CD4-positive, CD25-positive, alpha-beta regulatory T cell (primary cell): ENCODE data around the gene POLQ. TPM values are rescaled to one million over a fixed set of nuclear protein-coding genes. Genes with fewer than 3 reads are reported as not detected.
"Not testable (repeated sequence)": the region's sequence is repeated elsewhere in the genome, so short reads cannot be mapped to it uniquely, and the experiment has no call there.

ENCODE experiments used
- ATAC-seq, 2 donors: fragments of 150-1000 bp; cut with Tn5 transposase; one replicate each; pipeline ENCODE4 v1.10.0; 2021; ENCODE audit warnings: low read depth in 2 of 2, moderate number of reproducible peaks in 2 of 2, moderate library complexity in 1 of 2
- DNase-seq, 3 donors: peaks; one replicate each; pipeline versions ENCODE4 v3.0.0 to v3.0.0-alpha.2; 2012 to 2022; ENCODE audit warnings: mixed read lengths in 1 of 3
- H3K27ac ChIP-seq: one replicate; pipeline ENCODE4 v1.7.0; 2013; ENCODE audit warnings: mild to moderate bottlenecking, low read length; ENCODE audit not compliant: insufficient read depth, poor library complexity, severe bottlenecking
- H3K27me3 ChIP-seq: one replicate; pipeline ENCODE4 v1.7.0; 2013; ENCODE audit warnings: low read length; ENCODE audit not compliant: control insufficient read depth, insufficient read depth
- H3K36me3 ChIP-seq: one replicate; pipeline ENCODE4 v1.7.0; 2013; ENCODE audit warnings: mild to moderate bottlenecking, low read length, moderate library complexity; ENCODE audit not compliant: control insufficient read depth, insufficient read depth
- H3K4me1 ChIP-seq: 2 replicates; pipeline ENCODE4 v1.7.0; 2013; ENCODE audit warnings: mild to moderate bottlenecking, low read length; ENCODE audit not compliant: insufficient read depth, control insufficient read depth, poor library complexity, severe bottlenecking
- H3K4me3 ChIP-seq: one replicate; pipeline ENCODE4 v1.7.0; 2013; ENCODE audit warnings: low read depth, mild to moderate bottlenecking, low read length, moderate library complexity
- H3K9me3 ChIP-seq, 2 experiments: 1 replicate in 1 of 2; 2 replicates in 1 of 2; pipeline ENCODE4 v1.7.0; 2013; ENCODE audit warnings: low read length in 2 of 2, mild to moderate bottlenecking in 1 of 2, moderate library complexity in 1 of 2; ENCODE audit not compliant: control insufficient read depth in 2 of 2
- H3K27ac Mint-ChIP-seq, 3 donors: one replicate each; pipeline ENCODE4 v1.8.0; 2020 to 2022; ENCODE audit warnings: mild to moderate bottlenecking in 3 of 3, mixed read lengths in 3 of 3, moderate library complexity in 2 of 3
- H3K27me3 Mint-ChIP-seq: one replicate; pipeline ENCODE4 v1.8.0; 2022; ENCODE audit warnings: mild to moderate bottlenecking, mixed read lengths
- H3K36me3 Mint-ChIP-seq: one replicate; pipeline ENCODE4 v1.8.0; 2020; ENCODE audit warnings: mixed read lengths
- H3K4me1 Mint-ChIP-seq, 4 donors: one replicate each; pipeline ENCODE4 v1.8.0; 2020 to 2022; ENCODE audit warnings: mixed read lengths in 4 of 4, mild to moderate bottlenecking in 1 of 4
- H3K4me3 Mint-ChIP-seq, 4 donors: one replicate each; pipeline ENCODE4 v1.8.0; 2020 to 2022; ENCODE audit warnings: mild to moderate bottlenecking in 4 of 4, mixed read lengths in 4 of 4, moderate library complexity in 3 of 4
- H3K9me3 Mint-ChIP-seq, 7 donors: one replicate each; pipeline ENCODE4 v1.8.0; 2020 to 2022; ENCODE audit warnings: mixed read lengths in 7 of 7, mild to moderate bottlenecking in 3 of 7, moderate library complexity in 2 of 7
- polyA plus RNA-seq, 4 donors: library from polyadenylated mRNA; unstranded; fragments of 300-500 nt; fragmentation: Illumina TruSeq; gene quantifications; one replicate each; pipeline ENCODE4 v1.2.3, GENCODE V29; 2021
- total RNA-seq: library from RNA; stranded (reverse); gene quantifications from one replicate; pipeline ENCODE4 v1.2.3, GENCODE V29; 2022

POLQ gene
- total and polyA plus RNA-seq, 5 donors from 2014 or later = 0.10 to 0.72 (median 0.36) TPM

DNA sequence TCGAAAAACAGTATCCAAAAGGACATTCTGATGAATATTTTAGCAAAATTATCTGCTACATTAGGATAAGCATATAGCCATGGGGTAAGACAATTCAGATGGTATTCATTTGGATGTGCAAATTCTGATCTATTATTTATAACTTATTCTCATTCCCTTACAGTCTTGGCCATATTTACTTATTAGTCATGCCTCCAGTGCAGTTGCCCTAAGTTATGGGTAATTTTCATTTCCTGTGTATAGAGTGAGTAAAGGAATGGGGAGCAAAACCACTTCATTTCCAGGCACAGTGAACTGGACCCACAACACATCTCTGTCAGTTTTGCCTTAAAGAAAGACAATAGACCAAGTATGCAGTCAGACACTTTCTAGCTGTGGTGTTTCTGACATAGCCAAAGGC, 134.3 kb downstream of the POLQ start:
- Histone ChIP-seq H3K4me3 (no peak overlapping the region), H3K4me1 (no peaks in the 10 kb centered on the region), H3K9me3 (no peaks in the 10 kb centered on the region), H3K27ac (no peak overlapping the region), H3K36me3 (no peaks in the 10 kb centered on the region), H3K27me3 (no peaks in the 10 kb centered on the region)
- no peaks in the 10 kb centered on the region for H3K27me3 Mint-ChIP-seq
- no peaks in the 10 kb centered on the region for H3K4me1 Mint-ChIP-seq
- ATAC-seq (no peak), DNase-seq (no peak)
- H3K36me3 Mint-ChIP-seq = no peaks in the 10 kb centered on the region
- H3K9me3 Mint-ChIP-seq = no peaks in the 10 kb centered on the region
- H3K27ac Mint-ChIP-seq = no peak overlapping the region
- no peak overlapping the region for H3K4me3 Mint-ChIP-seq

DNA sequence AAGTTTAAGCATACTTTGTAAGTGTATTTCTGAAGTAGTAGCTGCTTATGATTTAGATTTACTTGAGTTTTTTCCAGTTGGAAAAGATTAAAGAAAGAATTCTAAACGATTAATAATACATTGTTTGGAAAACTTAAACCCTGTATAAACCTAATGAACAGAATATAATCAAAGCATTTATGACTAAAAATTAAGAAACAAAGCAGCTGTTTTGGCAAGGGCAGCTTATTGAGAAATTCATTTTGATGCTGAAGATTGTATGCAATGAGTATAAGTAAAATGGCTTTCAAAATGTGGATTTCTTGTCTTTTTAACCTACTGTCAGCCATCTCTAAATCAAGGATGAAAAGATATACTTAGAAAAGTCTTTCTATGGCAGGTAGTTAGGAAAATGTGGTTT, 140.2 kb downstream of the POLQ start:
- Histone ChIP-seq H3K36me3 (no peaks in the 10 kb centered on the region), H3K27me3 (peaks cover 1% of the 10 kb centered on the region), H3K27ac (no peak overlapping the region), H3K9me3 (no peaks in the 10 kb centered on the region), H3K4me3 (no peak overlapping the region), H3K4me1 (no peaks in the 10 kb centered on the region)
- H3K27ac Mint-ChIP-seq = no peak overlapping the region
- DNase-seq = no peak
- no peaks in the 10 kb centered on the region for H3K9me3 Mint-ChIP-seq
- no peaks in the 10 kb centered on the region for H3K4me1 Mint-ChIP-seq
- H3K4me3 Mint-ChIP-seq = no peak overlapping the region
- no peak for ATAC-seq
- H3K27me3 Mint-ChIP-seq = peaks cover 8% of the 10 kb centered on the region
- no peaks in the 10 kb centered on the region for H3K36me3 Mint-ChIP-seq

DNA sequence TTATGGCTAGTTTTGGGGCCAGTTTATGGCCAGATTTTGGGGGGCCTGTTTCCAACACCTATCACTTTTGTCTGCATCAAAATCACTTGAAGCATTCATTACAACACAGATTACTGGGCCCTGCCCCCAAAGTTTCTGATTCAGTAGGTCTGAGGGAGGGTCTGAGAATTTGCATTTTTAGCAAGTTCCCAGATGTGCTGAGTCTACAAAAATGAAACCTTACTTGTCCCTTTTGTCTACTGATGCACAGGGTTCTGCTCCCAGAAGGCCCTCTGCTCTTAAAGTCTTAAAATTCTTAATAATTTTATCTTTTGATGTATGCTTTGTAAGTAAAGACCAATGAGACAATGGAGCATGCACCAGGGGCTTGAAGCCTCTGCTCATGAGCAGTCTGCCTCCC, 146.0 kb downstream of the POLQ start:
- no peak for ATAC-seq
- no peaks in the 10 kb centered on the region for H3K36me3 Mint-ChIP-seq
- no peak overlapping the region for H3K4me3 ChIP-seq
- no peak overlapping the region for H3K4me3 Mint-ChIP-seq
- peaks cover 0 to 2% (median 0%) of the 10 kb centered on the region in 7 donors for H3K9me3 Mint-ChIP-seq
- H3K36me3 ChIP-seq = no peaks in the 10 kb centered on the region
- H3K27me3 ChIP-seq = peaks cover 1% of the 10 kb centered on the region
- no peaks in the 10 kb centered on the region for H3K9me3 ChIP-seq
- H3K27ac ChIP-seq = no peak overlapping the region
- no peaks in the 10 kb centered on the region for H3K27me3 Mint-ChIP-seq
- no peak for DNase-seq
- no peak overlapping the region for H3K27ac Mint-ChIP-seq
- no peaks in the 10 kb centered on the region for H3K4me1 ChIP-seq
- H3K4me1 Mint-ChIP-seq = no peaks in the 10 kb centered on the region

DNA sequence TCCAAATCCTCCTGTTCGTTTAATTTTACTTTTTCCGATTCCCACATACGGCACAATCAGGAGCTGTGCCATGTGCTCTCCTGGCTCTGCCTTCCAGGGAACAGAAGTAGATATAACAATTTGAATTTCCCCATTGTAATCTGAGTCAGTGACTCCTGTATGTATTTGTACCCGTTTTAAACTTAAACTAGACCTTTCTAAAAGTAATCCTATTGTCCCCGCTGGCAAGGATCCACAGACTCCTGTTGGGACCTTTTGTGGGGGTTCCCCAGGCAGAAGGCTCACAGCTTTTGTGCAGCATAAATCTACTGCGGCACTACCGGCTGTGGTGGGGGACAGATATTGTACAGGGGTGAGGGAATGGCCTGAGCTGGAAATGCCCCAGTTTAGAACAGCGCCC, 147.7 kb downstream of the POLQ start:
- H3K36me3 ChIP-seq, ATAC-seq, H3K4me3 Mint-ChIP-seq, H3K4me1 Mint-ChIP-seq, H3K27me3 ChIP-seq, H3K4me3 ChIP-seq, H3K9me3 Mint-ChIP-seq, H3K9me3 ChIP-seq, H3K4me1 ChIP-seq, H3K36me3 Mint-ChIP-seq, H3K27ac Mint-ChIP-seq, H3K27me3 Mint-ChIP-seq, DNase-seq, H3K27ac ChIP-seq: not testable (repeated sequence)

DNA sequence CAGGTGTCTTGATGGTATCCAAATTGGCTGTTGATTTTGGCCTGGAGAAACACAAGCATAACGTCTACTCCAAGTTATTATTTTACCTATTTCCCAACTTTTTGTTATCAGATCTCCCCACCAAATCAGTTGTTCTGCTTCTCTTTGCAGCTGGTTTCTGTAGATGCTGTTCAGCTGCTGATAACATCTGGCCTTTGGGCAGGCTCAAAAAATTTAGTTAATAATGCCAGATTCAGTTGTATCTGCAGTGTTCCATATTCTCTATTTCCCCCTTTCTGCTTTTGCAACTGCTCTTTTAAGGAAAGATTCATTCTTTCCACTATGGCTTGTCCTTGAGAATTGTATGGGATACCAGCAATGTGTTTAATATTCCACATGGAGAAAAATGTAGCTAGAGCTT, 149.8 kb downstream of the POLQ start:
- ATAC-seq, H3K36me3 ChIP-seq, H3K9me3 Mint-ChIP-seq, H3K4me1 ChIP-seq, H3K4me1 Mint-ChIP-seq, H3K9me3 ChIP-seq, H3K27me3 ChIP-seq, H3K4me3 Mint-ChIP-seq, H3K27me3 Mint-ChIP-seq, H3K36me3 Mint-ChIP-seq, DNase-seq, H3K27ac Mint-ChIP-seq, H3K4me3 ChIP-seq, H3K27ac ChIP-seq: not testable (repeated sequence)

DNA sequence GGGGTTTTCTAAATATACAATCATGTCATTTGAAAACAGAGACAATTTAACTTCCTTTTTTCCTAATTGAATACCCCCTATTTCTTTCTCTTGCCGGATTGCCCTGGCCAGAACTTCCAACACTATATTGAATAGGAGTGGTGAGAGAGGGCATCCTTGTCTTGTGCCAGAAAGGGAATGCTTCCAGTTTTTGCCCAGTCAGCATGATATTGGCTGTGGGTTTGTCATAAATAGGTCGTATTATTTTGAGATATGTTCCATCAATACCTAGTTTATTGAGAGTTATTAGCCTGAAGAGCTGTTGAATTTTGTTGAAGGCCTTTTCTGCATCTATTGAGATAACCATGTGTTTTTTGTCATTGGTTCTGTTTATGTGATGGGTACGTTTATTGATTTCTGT, 157.5 kb downstream of the POLQ start:
- H3K36me3 Mint-ChIP-seq, H3K27ac ChIP-seq, H3K4me3 Mint-ChIP-seq, H3K4me3 ChIP-seq, ATAC-seq, H3K36me3 ChIP-seq, H3K4me1 ChIP-seq, H3K27me3 ChIP-seq, H3K9me3 Mint-ChIP-seq, H3K27ac Mint-ChIP-seq, H3K27me3 Mint-ChIP-seq, H3K9me3 ChIP-seq, DNase-seq, H3K4me1 Mint-ChIP-seq: not testable (repeated sequence)

Other genes starting within 250 kb of the POLQ start
- gene ARGFX, start 22.0 kb upstream of the POLQ start, total RNA-seq = not detected
- gene ARGFX, start 22.0 kb upstream of the POLQ start, polyA plus RNA-seq = not detected
- gene FBXO40, start 47.4 kb upstream of the POLQ start, total RNA-seq = not detected
- gene FBXO40, start 47.4 kb upstream of the POLQ start, polyA plus RNA-seq = under 1 TPM in 2 of 4 donors, not detected in 2; 0.18 to 0.24 TPM
- 345 TPM for gene HCLS1, start 114.9 kb upstream of the POLQ start, total RNA-seq
- 100 to 1,000 TPM; 430 to 564 (median 485) TPM for gene HCLS1, start 114.9 kb upstream of the POLQ start, polyA plus RNA-seq
- gene GOLGB1, start 203.8 kb upstream of the POLQ start, total RNA-seq = 51.7 TPM
- 1 to 10 TPM; 3.2 to 6.8 (median 3.9) TPM for gene GOLGB1, start 203.8 kb upstream of the POLQ start, polyA plus RNA-seq